Esophagus squamous epithelium (tissue), 4 donors: ENCODE results near the gene BCDIN3D.

Experiments used
- CTCF ChIP-seq, 6 experiments: fragments of 450-650 bp in 4 of 6; fragments of 200-600 bp in 2 of 6; sonication (generic) in 2 of 6; IDR thresholded peaks; one replicate each; pipeline ENCODE4 v1.5.1; 2016 to 2019; ENCODE audit warnings: antibody characterized with exemption in 6 of 6, mild to moderate bottlenecking in 4 of 6, moderate library complexity in 4 of 6
- POLR2A ChIP-seq, 4 donors: fragments of 450-650 bp; IDR thresholded peaks; one replicate each; pipeline ENCODE4 v1.6.1; 2017; ENCODE audit warnings: antibody characterized with exemption in 4 of 4, mild to moderate bottlenecking in 4 of 4, moderate library complexity in 3 of 4

GRCh38 chr12:49811136-49811535 is 31.8 kb downstream of the BCDIN3D start:
- TF ChIP-seq CTCF (IDR thresholded peaks at IDR 0.05) = no peak
- no peak for TF ChIP-seq POLR2A (IDR thresholded peaks at IDR 0.05)
